ENCODE data around the gene CLIC1.
"Not testable (repeated sequence)": the region's sequence is repeated elsewhere in the genome, so short reads cannot be mapped to it uniquely, and the experiment has no call there.

CLIC1 gene

GRCh38 chr6:31721351-31722020, 14.8 kb downstream of the CLIC1 start, which contains the start of gene LY6G6C:
Gene LY6G6C (minus strand): TSS chr6:31721746. CDS start chr6:31721679, 67 bp downstream.
- no peak for DNase-seq

GRCh38 chr6:31720196-31720770, 16.0 kb downstream of the CLIC1 start:
- DNase-seq: no peak

GRCh38 chr6:31719001-31719400, 17.3 kb downstream of the CLIC1 start:
- DNase-seq: no peak

GRCh38 chr6:31718265-31718664, 18.1 kb downstream of the CLIC1 start:
- no peak for DNase-seq

GRCh38 chr6:31717499-31718222, 18.7 kb downstream of the CLIC1 start:
- DNase-seq: no peak

GRCh38 chr6:31715022-31715958, 21.0 kb downstream of the CLIC1 start, which contains the start of gene LY6G6D:
Gene LY6G6D (plus strand): TSS chr6:31715348. CDS start chr6:31715356, 8 bp downstream.
- no peak for DNase-seq

- no peak for DNase-seq
These were observed 22.2 kb downstream of the CLIC1 start for GRCh38 chr6:31713991-31714684.

GRCh38 chr6:31713465-31713864, 22.9 kb downstream of the CLIC1 start:
- DNase-seq: no peak

- DNase-seq: no peak
These were observed 24.0 kb downstream of the CLIC1 start for GRCh38 chr6:31712296-31712695.

- no peak for DNase-seq
These were observed 25.1 kb downstream of the CLIC1 start for GRCh38 chr6:31711233-31711632.

- DNase-seq: no peak
These were observed 25.7 kb downstream of the CLIC1 start for GRCh38 chr6:31710523-31711219.

- DNase-seq: not testable (repeated sequence)
These were observed 27.2 kb downstream of the CLIC1 start for GRCh38 chr6:31709157-31709556.

GRCh38 chr6:31708224-31708623, 28.1 kb downstream of the CLIC1 start:
- DNase-seq: no peak

GRCh38 chr6:31707701-31708100, 28.6 kb downstream of the CLIC1 start:
- no peak for DNase-seq

GRCh38 chr6:31706599-31706998, 29.7 kb downstream of the CLIC1 start, which contains the start of gene LY6G6F:
Gene LY6G6F (plus strand): TSS chr6:31706866. CDS start chr6:31706907, 41 bp downstream.
- no peak for DNase-seq

GRCh38 chr6:31705931-31706330, 30.4 kb downstream of the CLIC1 start:
- no peak for DNase-seq

- peak; percentile 89 for DNase-seq
These were observed 33.3 kb downstream of the CLIC1 start, which contains the start of gene ABHD16A for GRCh38 chr6:31702819-31703716. Gene ABHD16A (minus strand): TSS chr6:31703324. CDS start chr6:31703281, 43 bp downstream.

GRCh38 chr6:31702405-31702818, 33.9 kb downstream of the CLIC1 start:
- no peak for DNase-seq

- no peak for DNase-seq
These were observed 34.5 kb downstream of the CLIC1 start for GRCh38 chr6:31701666-31702404.

Measured in NCI-H446 treated with DMSO at 0.1 percent for 48 hours (cell line).